Neural cell (in vitro differentiated cells): ENCODE data around the gene CLNK. TPM values are rescaled to one million over a fixed set of nuclear protein-coding genes. Genes with fewer than 3 reads are reported as not detected.

Experiments
- polyA plus RNA-seq: library from polyadenylated mRNA; depleted of rRNA; stranded (reverse); fragments of >200 nt; gene quantifications from 2 replicates; pipeline ENCODE4 v1.2.3, GENCODE V29; 2014

CLNK gene
- polyA plus RNA-seq, 1 donor from 2014 or later, result not detected

Other genes with a start within 250 kb of the CLNK start
- 31.2 and 38.2 TPM in 2 replicates for gene ZNF518B, start 227.3 kb downstream of the CLNK start, polyA plus RNA-seq